ENCODE measurements around the gene MANSC1.

The MANSC1 gene

DNA sequence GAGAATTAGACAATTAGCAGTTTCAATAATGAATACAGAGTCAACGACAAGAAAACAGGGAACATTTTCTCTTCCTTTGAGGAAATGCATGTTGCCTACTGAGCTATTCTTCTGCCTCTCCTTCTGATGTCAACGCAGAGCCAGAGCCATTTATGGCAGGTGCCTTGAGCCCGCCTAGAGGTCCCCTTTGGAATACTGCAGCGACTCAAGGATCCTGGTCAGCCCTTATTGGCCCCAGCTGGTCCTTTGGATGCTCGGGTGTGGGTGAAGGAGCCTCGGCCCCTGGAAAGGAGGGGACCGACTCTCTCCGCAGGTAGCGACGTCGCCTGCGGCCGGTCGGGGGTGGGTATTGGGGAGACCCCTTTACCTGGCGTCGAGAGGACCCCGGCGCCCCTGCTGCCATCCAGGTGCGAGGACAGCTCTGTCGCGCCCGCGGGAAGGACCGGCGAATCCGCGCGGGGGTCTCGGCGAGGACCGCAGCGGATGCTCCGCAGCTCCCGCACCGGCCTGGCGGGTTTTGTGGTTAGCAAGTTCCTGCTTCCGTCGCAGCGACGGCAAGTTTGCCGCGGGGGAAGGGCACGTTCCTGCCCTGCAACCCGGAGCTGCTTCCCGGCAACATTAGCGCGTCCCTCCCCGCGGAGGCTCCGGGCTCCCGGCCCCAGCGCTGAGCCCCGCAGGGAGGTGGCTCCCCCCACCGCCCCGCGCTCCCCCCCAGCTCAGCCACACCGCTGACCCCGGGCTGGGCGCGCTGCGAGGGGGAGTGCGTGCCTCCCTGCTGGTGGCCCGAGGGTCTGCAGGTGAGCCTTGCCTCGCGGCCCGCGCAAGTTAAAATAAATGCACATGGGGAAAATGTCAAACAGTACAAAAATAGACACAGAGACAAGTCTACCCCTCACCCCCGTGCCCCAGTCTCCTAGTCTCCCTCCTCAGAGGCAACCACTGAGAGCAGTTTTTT, at the start of gene MANSC1:
TSS of gene MANSC1 (minus strand) at position 532 of the 955 bp plus-strand sequence. CDS start 6,928 bp downstream, outside the sequence.
- H3K27ac ChIP-seq (ENCODE audit: low read depth, low read length), result no peak within 1 kb of the TSS
- peaks cover 8% of the 10 kb centered on the region for H3F3A ChIP-seq (ENCODE audit: control insufficient read depth, insufficient read depth)
- no peak for TF ChIP-seq EZH2phosphoT487 (IDR thresholded peaks at IDR 0.05; ENCODE audit: borderline replicate concordance, low read length)
- TF ChIP-seq, protein P1, sequence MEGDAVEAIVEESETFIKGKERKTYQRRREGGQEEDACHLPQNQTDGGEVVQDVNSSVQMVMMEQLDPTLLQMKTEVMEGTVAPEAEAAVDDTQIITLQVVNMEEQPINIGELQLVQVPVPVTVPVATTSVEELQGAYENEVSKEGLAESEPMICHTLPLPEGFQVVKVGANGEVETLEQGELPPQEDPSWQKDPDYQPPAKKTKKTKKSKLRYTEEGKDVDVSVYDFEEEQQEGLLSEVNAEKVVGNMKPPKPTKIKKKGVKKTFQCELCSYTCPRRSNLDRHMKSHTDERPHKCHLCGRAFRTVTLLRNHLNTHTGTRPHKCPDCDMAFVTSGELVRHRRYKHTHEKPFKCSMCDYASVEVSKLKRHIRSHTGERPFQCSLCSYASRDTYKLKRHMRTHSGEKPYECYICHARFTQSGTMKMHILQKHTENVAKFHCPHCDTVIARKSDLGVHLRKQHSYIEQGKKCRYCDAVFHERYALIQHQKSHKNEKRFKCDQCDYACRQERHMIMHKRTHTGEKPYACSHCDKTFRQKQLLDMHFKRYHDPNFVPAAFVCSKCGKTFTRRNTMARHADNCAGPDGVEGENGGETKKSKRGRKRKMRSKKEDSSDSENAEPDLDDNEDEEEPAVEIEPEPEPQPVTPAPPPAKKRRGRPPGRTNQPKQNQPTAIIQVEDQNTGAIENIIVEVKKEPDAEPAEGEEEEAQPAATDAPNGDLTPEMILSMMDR (IDR thresholded peaks at IDR 0.05; ENCODE audit: low read depth, low read length, poor library complexity, severe bottlenecking), result peak; percentile 48
- H3K4me2 ChIP-seq (ENCODE audit: low read length), result peak within 1 kb of the TSS; percentile 92
- H3K79me2 ChIP-seq (ENCODE audit: control insufficient read depth, low read length), result no peaks in the 10 kb centered on the region
- no peaks in the 10 kb centered on the region for H3K9me2 ChIP-seq (replicated peaks; ENCODE audit: control insufficient read depth, low read length)
- no peaks in the 10 kb centered on the region for H3K36me3 ChIP-seq (ENCODE audit: control insufficient read depth, low read length)
- H3K4me3 ChIP-seq (ENCODE audit: low read length), result peak within 1 kb of the TSS; percentile 78
- no peaks in the 10 kb centered on the region for H3K9me3 ChIP-seq (ENCODE audit: control insufficient read depth, insufficient read depth, low read length)
- H3K27me3 ChIP-seq (ENCODE audit: control insufficient read depth, low read length), result peaks cover 15% of the 10 kb centered on the region; the same call in 1 of the 2 replicates
- no peaks in the 10 kb centered on the region for H4K20me1 ChIP-seq (ENCODE audit: control insufficient read depth, insufficient read depth, low read depth, low read length)
- peaks cover 17% of the 10 kb centered on the region for H3K4me1 ChIP-seq (ENCODE audit: control insufficient read depth, low read length)

DNA sequence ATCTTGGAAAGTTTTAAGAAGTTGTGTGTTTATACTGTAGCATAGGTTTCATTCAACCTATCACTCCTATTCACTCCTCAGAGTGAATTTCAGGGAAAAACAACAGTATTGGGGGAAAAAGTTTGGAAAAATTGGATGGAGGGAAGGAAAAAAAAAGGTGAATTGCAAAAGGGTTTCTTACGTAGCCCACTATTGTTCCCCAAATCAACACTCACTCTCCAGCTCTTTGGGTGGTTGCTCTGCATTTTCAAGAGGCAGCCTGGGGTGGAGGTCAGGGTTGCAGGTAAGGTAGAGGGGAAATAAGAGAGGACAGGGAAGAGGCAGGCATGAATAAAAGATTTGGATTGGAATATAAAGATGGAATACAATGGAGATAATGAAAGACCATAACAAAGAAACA, 49.1 kb upstream of the MANSC1 start:
- no peak overlapping the region for H3K4me2 ChIP-seq (ENCODE audit: low read length)
- TF ChIP-seq, protein P1 (IDR thresholded peaks at IDR 0.05; ENCODE audit: low read depth, low read length, poor library complexity, severe bottlenecking), result no peak
- TF ChIP-seq EZH2phosphoT487 (IDR thresholded peaks at IDR 0.05; ENCODE audit: borderline replicate concordance, low read length), result no peak

DNA sequence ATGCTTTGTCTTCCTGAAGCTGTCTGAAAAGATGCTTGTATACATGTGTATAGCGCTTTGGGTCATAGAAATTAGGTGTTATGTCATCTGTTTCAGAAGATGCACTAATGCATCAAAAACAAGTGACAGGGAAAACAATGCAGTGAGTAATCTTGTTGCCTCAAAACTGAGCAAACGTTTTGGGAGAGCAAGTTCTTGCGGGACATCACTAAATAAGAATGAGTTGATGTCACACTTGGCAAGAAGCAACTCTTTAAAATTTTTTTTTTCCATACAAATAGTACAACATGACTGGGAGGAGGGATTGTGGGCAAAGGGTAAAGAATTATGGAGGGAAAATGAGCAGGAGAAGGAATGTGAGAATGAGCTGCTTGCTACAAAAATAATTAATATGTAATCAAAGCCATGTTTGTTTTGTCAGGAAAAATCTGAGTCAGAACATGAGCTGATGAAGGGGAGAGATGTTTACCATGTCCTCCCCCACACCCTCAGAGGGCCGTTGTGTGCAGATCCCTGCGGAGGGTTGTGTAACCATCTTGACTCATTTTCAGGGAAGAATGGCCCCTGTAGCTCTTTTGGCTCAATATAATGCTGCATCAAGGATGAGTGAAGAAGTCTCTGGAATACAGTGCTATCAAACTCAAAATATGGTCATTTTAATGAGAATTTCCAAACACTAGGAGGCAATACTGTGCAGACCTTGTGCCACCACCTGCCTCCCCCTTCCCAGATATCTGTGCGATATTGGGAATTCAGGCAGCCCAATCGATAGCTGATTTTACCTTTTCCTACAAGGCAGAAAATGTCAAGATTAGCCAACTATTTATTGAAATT, 48.2 kb upstream of the MANSC1 start:
- Histone ChIP-seq H3K27ac (ENCODE audit: low read depth, low read length) (no peak overlapping the region), H3K27me3 (ENCODE audit: control insufficient read depth, low read length) (no peaks in the 10 kb centered on the region), H3K4me2 (ENCODE audit: low read length) (no peak overlapping the region), H3K4me1 (ENCODE audit: control insufficient read depth, low read length) (no peaks in the 10 kb centered on the region), H3K36me3 (ENCODE audit: control insufficient read depth, low read length) (no peaks in the 10 kb centered on the region), H3K4me3 (ENCODE audit: low read length) (no peak overlapping the region), H3K9me3 (ENCODE audit: control insufficient read depth, insufficient read depth, low read length) (no peaks in the 10 kb centered on the region), H4K20me1 (ENCODE audit: control insufficient read depth, insufficient read depth, low read depth, low read length) (no peaks in the 10 kb centered on the region), H3K79me2 (ENCODE audit: control insufficient read depth, low read length) (no peaks in the 10 kb centered on the region), H3K9me2 (replicated peaks; ENCODE audit: control insufficient read depth, low read length) (no peaks in the 10 kb centered on the region), H3F3A (ENCODE audit: control insufficient read depth, insufficient read depth) (no peaks in the 10 kb centered on the region)
- TF ChIP-seq EZH2phosphoT487 (IDR thresholded peaks at IDR 0.05; ENCODE audit: borderline replicate concordance, low read length), result no peak
- TF ChIP-seq, protein P1 (IDR thresholded peaks at IDR 0.05; ENCODE audit: low read depth, low read length, poor library complexity, severe bottlenecking), result no peak

More for the DNA sequence above, 49.1 kb upstream of the MANSC1 start:
- Histone ChIP-seq H3K27ac (ENCODE audit: low read depth, low read length) (no peak overlapping the region), H3K36me3 (ENCODE audit: control insufficient read depth, low read length) (no peaks in the 10 kb centered on the region), H3K79me2 (ENCODE audit: control insufficient read depth, low read length) (no peaks in the 10 kb centered on the region), H3K9me2 (replicated peaks; ENCODE audit: control insufficient read depth, low read length) (no peaks in the 10 kb centered on the region), H3K27me3 (ENCODE audit: control insufficient read depth, low read length) (no peaks in the 10 kb centered on the region), H3K4me1 (ENCODE audit: control insufficient read depth, low read length) (no peaks in the 10 kb centered on the region), H3F3A (ENCODE audit: control insufficient read depth, insufficient read depth) (no peaks in the 10 kb centered on the region), H3K9me3 (ENCODE audit: control insufficient read depth, insufficient read depth, low read length) (no peaks in the 10 kb centered on the region), H4K20me1 (ENCODE audit: control insufficient read depth, insufficient read depth, low read depth, low read length) (no peaks in the 10 kb centered on the region), H3K4me3 (ENCODE audit: low read length) (no peak overlapping the region)

Data from DOHH2 (cell line).